ENCODE data around the gene DPP7.
"Not testable (repeated sequence)": the region's sequence is repeated elsewhere in the genome, so short reads cannot be mapped to it uniquely, and the experiment has no call there.

Gene DPP7

DNA sequence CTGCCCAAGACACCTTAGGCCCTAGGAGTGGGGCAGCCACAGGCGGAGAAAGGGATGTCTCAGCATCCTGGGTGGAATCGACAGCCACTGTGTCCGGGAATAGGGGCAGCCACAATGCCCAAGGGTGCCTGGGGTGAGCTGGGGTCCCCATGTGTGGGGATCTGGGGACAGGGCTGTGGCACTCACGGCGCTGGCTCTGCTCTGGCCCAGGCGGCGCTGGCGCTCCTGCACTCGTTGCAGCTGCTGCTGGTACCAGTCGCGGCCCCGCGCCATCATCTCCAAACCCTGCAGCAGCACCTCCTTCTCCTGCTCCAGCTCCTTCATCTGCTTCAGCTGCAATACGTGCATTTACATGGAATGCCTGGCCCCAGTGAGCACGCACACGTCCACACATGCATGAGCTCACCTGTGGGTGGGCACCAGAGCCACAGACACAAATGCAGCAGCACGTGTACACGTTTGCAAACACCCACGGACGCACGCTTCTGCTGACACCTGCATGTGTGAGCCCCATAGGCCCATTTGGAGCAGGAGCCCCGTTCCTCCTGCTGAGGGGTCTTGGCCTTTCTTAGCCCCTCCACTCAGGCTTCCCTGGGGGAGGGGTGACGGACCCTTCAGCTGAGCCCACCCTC, 49.1 kb downstream of the DPP7 start:
- in situ Hi-C loops (cut with MboI; ENCODE audit: low pct_unique_long_range_greater_than_20kb, low sequenced_read_pairs) = no loop called here
- no peak for DNase-seq

DNA sequence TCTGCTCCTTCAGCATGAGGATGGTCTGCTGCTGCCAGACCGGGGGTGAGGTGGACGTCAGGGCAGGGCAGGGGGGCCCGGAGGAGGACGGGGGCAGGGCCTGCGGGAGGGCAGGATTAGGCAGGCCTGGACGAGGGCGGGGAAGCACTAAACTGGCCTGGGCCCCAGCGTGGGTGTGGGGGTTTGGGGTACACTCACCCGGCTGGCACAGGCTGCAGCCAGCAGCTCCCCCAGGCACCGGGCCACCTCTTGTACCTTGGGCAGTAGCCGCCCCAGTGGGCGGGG, 49.7 kb downstream of the DPP7 start:
- no peak for DNase-seq
- in situ Hi-C loops (cut with MboI; ENCODE audit: low pct_unique_long_range_greater_than_20kb, low sequenced_read_pairs) = no loop called here

DNA sequence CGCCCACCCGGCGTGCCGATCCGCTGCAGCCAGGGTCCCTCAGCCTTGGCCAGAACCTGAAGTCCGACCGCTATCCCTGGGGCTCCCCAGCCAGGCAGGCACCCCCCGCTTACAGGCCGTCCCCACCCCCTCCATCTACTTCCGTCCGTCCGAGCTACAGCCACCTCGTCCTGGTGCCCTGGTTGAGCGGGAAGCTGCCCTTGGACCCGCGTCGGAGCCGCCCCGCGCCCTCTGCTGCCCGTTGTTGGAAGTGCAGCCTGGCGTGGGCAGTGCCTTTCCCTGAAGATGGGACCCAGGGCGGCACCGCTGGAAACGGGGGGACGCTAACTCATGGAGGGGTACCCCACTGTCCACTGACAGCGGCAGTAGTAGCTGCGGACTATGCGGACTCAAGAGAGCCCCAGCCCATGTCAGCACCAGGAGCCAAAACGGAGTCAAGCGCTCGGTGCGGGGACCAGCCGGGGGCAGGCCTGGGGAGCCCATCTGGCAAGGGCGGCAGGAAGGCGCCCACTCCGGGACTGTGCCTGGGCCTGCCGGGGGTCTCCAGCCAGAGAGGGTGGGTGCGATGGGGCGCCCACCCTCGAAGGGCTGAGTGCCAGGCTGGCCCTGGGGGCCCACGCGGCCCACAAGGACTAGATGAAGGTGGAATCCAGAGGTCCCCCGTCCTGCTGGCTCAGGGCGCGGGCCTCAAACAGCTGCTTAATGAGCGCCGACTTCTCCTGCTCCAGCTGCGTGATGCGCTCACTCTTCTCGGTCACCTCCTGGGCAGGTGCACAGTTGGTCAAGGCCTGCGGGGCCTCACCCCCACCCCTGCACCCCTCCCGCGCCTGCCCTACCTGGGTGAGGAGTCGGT, 50.3 kb downstream of the DPP7 start:
- DNase-seq = no peak
- in situ Hi-C loops (cut with MboI; ENCODE audit: low pct_unique_long_range_greater_than_20kb, low sequenced_read_pairs) = no loop called here

DNA sequence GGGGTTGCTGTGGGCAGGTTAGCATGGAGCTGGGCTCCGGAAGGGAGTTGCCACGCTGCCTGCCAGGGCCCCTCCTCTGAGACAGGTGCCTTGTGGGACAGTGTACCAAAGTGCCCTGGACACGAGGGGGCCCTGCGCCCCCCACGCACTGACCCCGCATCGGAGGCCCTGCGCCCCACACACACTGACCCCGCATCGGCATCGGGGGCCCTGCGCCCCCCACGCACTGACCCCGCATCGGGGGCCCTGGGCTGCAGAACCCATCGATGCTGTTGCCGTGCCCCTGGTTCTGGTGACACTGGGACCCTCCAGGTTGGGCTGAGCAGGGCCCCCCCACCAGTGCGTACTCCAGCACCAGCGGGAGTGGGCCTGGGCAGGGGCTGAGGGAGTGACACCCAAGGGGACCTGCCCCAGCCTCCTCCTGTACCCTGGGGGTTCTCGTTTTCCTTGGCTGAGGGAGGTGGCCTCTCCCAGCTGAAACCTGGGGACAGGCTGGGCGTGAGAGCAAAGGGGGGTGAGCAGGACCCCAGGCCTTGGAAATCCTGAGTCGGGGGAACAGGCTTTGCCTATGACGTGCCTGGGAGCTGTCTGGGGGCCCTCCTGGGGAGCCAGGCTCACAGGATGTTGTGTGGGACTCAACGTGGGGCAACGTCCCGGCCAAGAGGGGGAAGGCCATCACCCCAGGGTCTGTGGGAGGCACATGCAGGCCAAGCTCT, 51.1 kb downstream of the DPP7 start:
- in situ Hi-C loops (cut with MboI; ENCODE audit: low pct_unique_long_range_greater_than_20kb, low sequenced_read_pairs) = no loop called here
- no peak for DNase-seq

DNA sequence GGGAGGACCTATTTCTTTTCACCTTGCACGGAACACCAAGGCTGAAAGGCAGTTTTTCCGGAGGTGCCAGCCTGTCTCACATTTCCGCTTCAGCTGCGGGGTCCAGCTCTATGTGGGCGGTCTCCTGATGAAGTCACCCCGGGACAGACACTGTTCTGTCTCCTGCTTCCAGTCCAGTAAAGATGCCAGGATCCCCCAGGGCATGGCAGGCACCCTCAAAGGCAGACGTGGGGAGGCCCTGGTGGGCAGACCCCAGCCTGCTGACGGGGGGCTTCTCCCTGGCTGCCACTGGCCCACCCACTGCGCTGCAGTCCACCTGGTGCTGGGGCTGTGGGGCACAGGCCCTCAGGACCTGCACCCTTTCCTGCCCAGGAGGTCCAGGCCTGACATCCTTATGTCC, 51.7 kb downstream of the DPP7 start:
- in situ Hi-C loops (cut with MboI; ENCODE audit: low pct_unique_long_range_greater_than_20kb, low sequenced_read_pairs); DNase-seq: not testable (repeated sequence)

DNA sequence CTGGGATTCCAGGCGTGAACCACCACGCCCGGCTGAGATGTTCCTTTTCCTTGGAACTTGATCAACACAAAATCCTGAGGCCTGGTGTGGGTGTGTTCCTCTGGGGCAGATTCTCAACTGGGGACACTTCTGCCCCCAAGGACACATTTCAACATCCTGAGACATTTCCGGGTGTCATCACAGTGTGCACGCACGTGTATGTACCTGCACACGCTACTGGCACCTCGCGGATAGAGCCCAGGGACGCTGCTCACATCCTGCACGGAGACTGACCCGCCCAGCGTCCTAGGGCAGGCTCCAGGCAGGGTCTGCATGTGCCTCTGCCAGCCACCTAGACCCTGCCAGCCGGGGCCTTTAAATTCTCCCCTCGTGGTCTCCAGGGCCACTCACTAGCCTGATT, 52.1 kb downstream of the DPP7 start:
- in situ Hi-C loops (cut with MboI; ENCODE audit: low pct_unique_long_range_greater_than_20kb, low sequenced_read_pairs) = no loop called here
- no peak for DNase-seq
